CD4-positive, alpha-beta T cell (primary cell): ENCODE data around the gene CD46. TPM values are rescaled to one million over a fixed set of nuclear protein-coding genes. Genes with fewer than 3 reads are reported as not detected.

Experiments
- ATAC-seq: fragments of 200-7000 bp; cut with Tn5 transposase; one replicate; pipeline ENCODE4 v1.10.0; 2022; ENCODE audit warnings: mild to moderate bottlenecking; ENCODE audit not compliant: poor library complexity
- CTCF ChIA-PET: fragments of 350-600 bp; sonication (Branson Sonifier 250); formaldehyde crosslinking; loops from one replicate; lab custom pipeline; 2021; ENCODE audit warnings: antibody characterized with exemption, inconsistent platforms; lab: Charles Lee
- POLR2A ChIA-PET: fragments of 350-600 bp; sonication (Branson Sonifier 250); formaldehyde crosslinking; loops from one replicate; lab custom pipeline; 2021; ENCODE audit warnings: antibody characterized with exemption, inconsistent platforms; lab: Charles Lee
- DNase-seq, 14 experiments: peaks; one replicate each; pipeline ENCODE4 v3.0.0-alpha.2; 2013 to 2020; ENCODE audit warnings: mixed read lengths in 2 of 14
- H3K27ac ChIP-seq, 2 donors: one replicate each; pipeline versions ENCODE4 v1.5.1 to v1.7.0; 2013; ENCODE audit warnings: low read length in 2 of 2, low read depth in 1 of 2, mild to moderate bottlenecking in 1 of 2
- H3K27me3 ChIP-seq, 2 experiments: 1 replicate in 1 of 2; 2 replicates in 1 of 2; pipeline versions ENCODE4 v1.6.1 to v1.7.0; 2013; ENCODE audit warnings: low read length in 2 of 2, control low read depth in 1 of 2, mild to moderate bottlenecking in 1 of 2, moderate library complexity in 1 of 2; ENCODE audit not compliant: insufficient read depth in 2 of 2, control insufficient read depth in 1 of 2
- H3K36me3 ChIP-seq: one replicate; pipeline ENCODE4 v1.6.1; 2013; ENCODE audit warnings: low read length, control low read depth; ENCODE audit not compliant: insufficient read depth
- H3K4me1 ChIP-seq: one replicate; pipeline ENCODE4 v1.6.1; 2013; ENCODE audit warnings: low read length, control low read depth; ENCODE audit not compliant: insufficient read depth
- H3K4me3 ChIP-seq: one replicate; pipeline ENCODE4 v1.5.1; 2013; ENCODE audit warnings: mild to moderate bottlenecking, low read length, moderate library complexity
- H3K9me3 ChIP-seq, 2 experiments: 1 replicate in 1 of 2; 2 replicates in 1 of 2; pipeline versions ENCODE4 v1.6.1 to v1.7.0; 2013; ENCODE audit warnings: low read length in 2 of 2, mild to moderate bottlenecking in 2 of 2, control low read depth in 1 of 2, moderate library complexity in 1 of 2; ENCODE audit not compliant: control insufficient read depth in 1 of 2, insufficient read depth in 1 of 2
- H3K27ac Mint-ChIP-seq: one replicate; pipeline ENCODE4 v1.8.0; 2020; ENCODE audit warnings: mixed read lengths
- H3K27me3 Mint-ChIP-seq: one replicate; pipeline ENCODE4 v1.8.0; 2021; ENCODE audit warnings: mixed read lengths
- H3K36me3 Mint-ChIP-seq: one replicate; pipeline ENCODE4 v1.8.0; 2021; ENCODE audit warnings: low read depth, mixed read lengths
- H3K4me1 Mint-ChIP-seq: one replicate; pipeline ENCODE4 v1.8.0; 2021; ENCODE audit warnings: low read depth, mixed read lengths
- H3K4me3 Mint-ChIP-seq: one replicate; pipeline ENCODE4 v1.8.0; 2020; ENCODE audit warnings: mild to moderate bottlenecking, mixed read lengths
- H3K9me3 Mint-ChIP-seq: one replicate; pipeline ENCODE4 v1.8.0; 2020; ENCODE audit warnings: mixed read lengths
- intact Hi-C, 2 experiments: fragments of 100-400 bp; cut with DNase I in 1 of 2; cut with micrococcal nuclease in 1 of 2; formaldehyde crosslinking; loops; one replicate each; pipeline versions ENCODE4 v1.15.1 to v1.9.0; 2023 to 2025; cut with DNase I, micrococcal nuclease
- total RNA-seq, 174 experiments: library from RNA in 2 of 174; stranded (reverse) in 2 of 174; gene quantifications; one replicate each; pipeline ENCODE4 v1.2.3 and lab custom pipeline; 2021 to 2026
- TF ChIP-seq, protein P1 (sequence below): fragments of 200-600 bp; IDR thresholded peaks from one replicate; pipeline ENCODE4 v1.8.0; 2022; ENCODE audit warnings: antibody characterized with exemption, mild to moderate bottlenecking

Gene CD46
- total RNA-seq, 2 experiments from 2014 or later, result 111 to 115 TPM

DNA sequence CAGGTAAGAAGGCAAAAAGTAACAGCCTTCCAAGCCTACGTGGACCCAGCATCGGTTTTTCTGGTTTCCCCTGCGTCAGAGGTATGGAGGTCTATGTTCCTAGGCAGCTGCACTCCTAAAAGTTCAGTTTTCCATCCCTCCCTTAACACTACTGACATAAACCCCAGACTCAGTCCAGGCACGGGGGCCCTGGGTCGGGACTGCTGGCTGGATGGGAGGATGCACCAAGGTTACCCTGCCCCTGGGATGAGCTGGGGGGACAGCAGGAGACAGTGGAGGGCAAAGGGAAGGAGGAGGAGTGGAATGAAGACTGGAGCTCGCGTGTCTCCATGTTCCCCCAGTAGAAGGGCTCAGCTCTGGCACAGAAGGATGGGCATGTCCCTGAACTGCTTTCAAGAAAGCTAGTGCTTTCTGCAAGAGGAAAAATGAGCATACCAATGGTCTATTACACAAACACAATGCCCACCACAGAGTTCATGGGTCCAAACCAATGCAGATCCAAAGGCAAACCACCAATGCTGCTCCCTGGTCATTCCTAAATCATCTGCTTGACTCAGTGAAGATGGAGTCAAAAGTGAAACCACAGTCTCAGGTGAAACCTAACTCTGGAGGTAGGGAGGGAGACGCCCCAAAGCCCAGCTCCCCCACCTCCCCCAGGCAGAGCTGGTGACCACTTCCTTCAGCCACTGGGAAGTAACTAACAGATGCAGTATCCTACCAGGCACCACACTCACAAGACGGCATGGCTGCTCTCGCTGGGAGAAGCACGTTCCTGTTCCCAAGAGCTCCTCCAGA is 54.9 kb downstream of the CD46 start:
- Histone ChIP-seq H3K27ac (peak overlapping the region; percentile 2 to 8), H3K36me3 (peaks cover 94% of the 10 kb centered on the region), H3K4me3 (no peak overlapping the region), H3K9me3 (no peaks in the 10 kb centered on the region), H3K27me3 (no peaks in the 10 kb centered on the region), H3K4me1 (peaks cover 53% of the 10 kb centered on the region)
- POLR2A ChIA-PET, result interaction anchor here (0.6 to 1.6 kb wide), 2 partner anchors 16 to 17 kb away, joined by 3 to 5 read pairs; no protein-coding TSS in a partner anchor
- Mint-ChIP-seq H3K27me3 (no peaks in the 10 kb centered on the region), H3K4me1 (peaks cover 56% of the 10 kb centered on the region), H3K4me3 (peak overlapping the region; percentile 42), H3K27ac (peak overlapping the region; percentile 82), H3K36me3 (peaks cover 99% of the 10 kb centered on the region), H3K9me3 (no peaks in the 10 kb centered on the region)
- peak in 1 of 14 experiments; percentile 59 for DNase-seq
- CTCF ChIA-PET, result interaction anchor here (1.7 kb wide), 1 partner anchor 10 kb away, joined by 8 read pairs; no protein-coding TSS in a partner anchor
- TF ChIP-seq, protein P1, sequence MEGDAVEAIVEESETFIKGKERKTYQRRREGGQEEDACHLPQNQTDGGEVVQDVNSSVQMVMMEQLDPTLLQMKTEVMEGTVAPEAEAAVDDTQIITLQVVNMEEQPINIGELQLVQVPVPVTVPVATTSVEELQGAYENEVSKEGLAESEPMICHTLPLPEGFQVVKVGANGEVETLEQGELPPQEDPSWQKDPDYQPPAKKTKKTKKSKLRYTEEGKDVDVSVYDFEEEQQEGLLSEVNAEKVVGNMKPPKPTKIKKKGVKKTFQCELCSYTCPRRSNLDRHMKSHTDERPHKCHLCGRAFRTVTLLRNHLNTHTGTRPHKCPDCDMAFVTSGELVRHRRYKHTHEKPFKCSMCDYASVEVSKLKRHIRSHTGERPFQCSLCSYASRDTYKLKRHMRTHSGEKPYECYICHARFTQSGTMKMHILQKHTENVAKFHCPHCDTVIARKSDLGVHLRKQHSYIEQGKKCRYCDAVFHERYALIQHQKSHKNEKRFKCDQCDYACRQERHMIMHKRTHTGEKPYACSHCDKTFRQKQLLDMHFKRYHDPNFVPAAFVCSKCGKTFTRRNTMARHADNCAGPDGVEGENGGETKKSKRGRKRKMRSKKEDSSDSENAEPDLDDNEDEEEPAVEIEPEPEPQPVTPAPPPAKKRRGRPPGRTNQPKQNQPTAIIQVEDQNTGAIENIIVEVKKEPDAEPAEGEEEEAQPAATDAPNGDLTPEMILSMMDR, result no peak
- ATAC-seq, result peak; percentile 47
- intact Hi-C loops, result no loop called here

DNA sequence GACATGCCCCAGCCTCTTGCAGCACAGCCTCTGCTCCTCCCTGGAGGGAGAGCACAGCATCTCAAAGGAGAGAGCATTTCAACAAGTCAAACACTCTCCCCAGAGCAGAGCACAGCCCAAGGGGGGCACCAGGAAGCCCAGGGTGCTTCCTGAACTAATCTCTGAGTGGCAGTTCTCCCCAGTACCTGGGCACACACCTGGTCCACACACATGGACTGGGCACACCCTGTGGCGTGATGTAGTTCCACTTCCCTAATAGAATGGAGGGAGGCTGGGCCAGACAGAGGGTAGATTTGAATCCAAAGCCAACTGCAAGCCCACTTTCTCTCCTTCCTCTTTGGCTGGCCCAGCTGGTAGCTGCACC is 55.5 kb downstream of the CD46 start:
- Mint-ChIP-seq H3K27ac (peak overlapping the region; percentile 82), H3K4me3 (no peak overlapping the region), H3K27me3 (no peaks in the 10 kb centered on the region), H3K36me3 (peaks cover 99% of the 10 kb centered on the region), H3K4me1 (peaks cover 55% of the 10 kb centered on the region), H3K9me3 (no peaks in the 10 kb centered on the region)
- no peak for DNase-seq
- H3K27ac ChIP-seq, result peak overlapping the region; percentile 2 to 8
- ChIA-PET POLR2A (interaction anchor here (0.6 to 1.6 kb wide), 2 partner anchors 15 to 17 kb away, joined by 3 to 5 read pairs; no protein-coding TSS in a partner anchor), CTCF (no interaction called here)
- intact Hi-C loops, result no loop called here
- peaks cover 94% of the 10 kb centered on the region for H3K36me3 ChIP-seq
- H3K4me3 ChIP-seq, result no peak overlapping the region
- TF ChIP-seq, protein P1, result no peak
- H3K4me1 ChIP-seq, result peaks cover 59% of the 10 kb centered on the region
- no peaks in the 10 kb centered on the region for H3K9me3 ChIP-seq
- ATAC-seq, result no peak
- no peaks in the 10 kb centered on the region for H3K27me3 ChIP-seq

- CTCF ChIA-PET, result no interaction called here
- Histone ChIP-seq H3K4me3 (no peak overlapping the region), H3K36me3 (peaks cover 93% of the 10 kb centered on the region), H3K9me3 (no peaks in the 10 kb centered on the region), H3K27ac (peak overlapping the region; percentile 2 to 8), H3K27me3 (no peaks in the 10 kb centered on the region), H3K4me1 (peaks cover 60% of the 10 kb centered on the region)
- H3K27ac Mint-ChIP-seq, result peak overlapping the region; percentile 82
- TF ChIP-seq, protein P1, result no peak
- H3K9me3 Mint-ChIP-seq, result no peaks in the 10 kb centered on the region
- H3K36me3 Mint-ChIP-seq, result peaks cover 99% of the 10 kb centered on the region
- ATAC-seq, result no peak
- POLR2A ChIA-PET, result interaction anchor here (1.6 kb wide), 1 partner anchor 15 kb away, joined by 5 read pairs; no protein-coding TSS in a partner anchor
- intact Hi-C loops, result no loop called here
- no peaks in the 10 kb centered on the region for H3K27me3 Mint-ChIP-seq
- peak in 2 of 14 experiments; percentile 40 for DNase-seq
- no peak overlapping the region for H3K4me3 Mint-ChIP-seq
- peaks cover 53% of the 10 kb centered on the region for H3K4me1 Mint-ChIP-seq
Observed at GRCh38 chr1:207807690-207808321, 56.0 kb downstream of the CD46 start.
